SK-N-SH (cell line): ENCODE results near the gene ADK. TPM values are rescaled to one million over a fixed set of nuclear protein-coding genes. Genes with fewer than 3 reads are reported as not detected.

ENCODE experiments used
- CTCF ChIA-PET: fragments of 300-600, 350-600 bp; formaldehyde crosslinking; extraction: SDS; loops from one replicate; lab custom pipeline; 2021; lab: Yijun Ruan, JAX
- POLR2A ChIA-PET: fragments of 350-600 bp; sonication (Branson Sonifier 250); formaldehyde crosslinking; extraction: SDS; loops from one replicate; lab custom pipeline; 2020; ENCODE audit warnings: antibody characterized with exemption, inconsistent platforms; lab: Yijun Ruan, JAX
- DNase-seq: peaks from one replicate; pipeline ENCODE4 v3.0.0; 2012
- H2AFZ ChIP-seq: fragments of 200-600 bp; sonication (generic); 2 replicates; pipeline ENCODE4 v1.8.1; 2016; ENCODE audit warnings: antibody characterized with exemption, mild to moderate bottlenecking, low read depth
- H3F3A ChIP-seq: fragments of 200-600 bp; sonication (generic); replicated peaks from 2 replicates; pipeline ENCODE3; 2016; ENCODE audit warnings: antibody characterized with exemption, mild to moderate bottlenecking; ENCODE audit not compliant: insufficient read depth
- H3K27ac ChIP-seq, 2 experiments: fragments of 200-500 bp in 1 of 2; fragments of 200-600 bp in 1 of 2; sonication (Bioruptor generic) in 1 of 2; sonication (generic), shearing (Covaris generic) in 1 of 2; 2 replicates each; pipeline versions ENCODE4 v1.5.1 to v1.6.1; 2014 to 2016; ENCODE audit warnings: low read depth in 2 of 2, inconsistent platforms in 1 of 2, low read length in 1 of 2, mild to moderate bottlenecking in 1 of 2, mixed read lengths in 1 of 2
- H3K27me3 ChIP-seq: fragments of 200-600 bp; sonication (generic), shearing (Covaris generic); 2 replicates; pipeline ENCODE4 v1.6.1; 2016; ENCODE audit warnings: mixed run types; ENCODE audit not compliant: insufficient read depth
- H3K36me3 ChIP-seq, 2 experiments: fragments of 200-500 bp in 1 of 2; fragments of 200-600 bp in 1 of 2; sonication (Bioruptor generic) in 1 of 2; sonication (generic) in 1 of 2; replicated peaks in 1 of 2; 2 replicates each; pipeline versions ENCODE3 to v1.5.1; 2014 to 2016; ENCODE audit warnings: low read length in 1 of 2, mild to moderate bottlenecking in 1 of 2; ENCODE audit not compliant: insufficient read depth in 2 of 2, control insufficient read depth in 1 of 2
- H3K4me1 ChIP-seq, 2 experiments: fragments of 200-500 bp in 1 of 2; fragments of 200-600 bp in 1 of 2; sonication (Bioruptor generic) in 1 of 2; sonication (generic), shearing (Covaris generic) in 1 of 2; 2 replicates each; pipeline versions ENCODE4 v1.5.1 to v1.6.1; 2014 to 2016; ENCODE audit warnings: low read depth in 1 of 2, low read length in 1 of 2, mixed run types in 1 of 2; ENCODE audit not compliant: insufficient read depth in 2 of 2, control insufficient read depth in 1 of 2
- H3K4me2 ChIP-seq: fragments of 200-600 bp; sonication (generic), shearing (Covaris generic); 2 replicates; pipeline ENCODE4 v1.6.1; 2017; ENCODE audit warnings: mixed run types
- H3K4me3 ChIP-seq, 2 experiments: fragments of 200-500 bp in 1 of 2; fragments of 200-600 bp in 1 of 2; sonication (Bioruptor generic) in 1 of 2; sonication (generic), shearing (Covaris generic) in 1 of 2; 2 replicates each; pipeline versions ENCODE4 v1.5.1 to v1.8.1; 2014 to 2016; ENCODE audit warnings: low read depth in 2 of 2, inconsistent platforms in 1 of 2, low read length in 1 of 2, mild to moderate bottlenecking in 1 of 2, mixed read lengths in 1 of 2, moderate library complexity in 1 of 2
- H3K79me2 ChIP-seq: fragments of 200-600 bp; sonication (generic); 2 replicates; pipeline ENCODE4 v1.8.1; 2017; ENCODE audit warnings: mild to moderate bottlenecking; ENCODE audit not compliant: insufficient read depth
- H3K9ac ChIP-seq: fragments of 200-600 bp; sonication (generic); 2 replicates; pipeline ENCODE4 v1.6.1; 2017; ENCODE audit warnings: mixed run types
- H3K9me2 ChIP-seq: fragments of 200-600 bp; sonication (generic); 2 replicates; pipeline ENCODE4 v1.6.1; 2017; ENCODE audit warnings: mixed run types
- H3K9me3 ChIP-seq: fragments of 200-600 bp; sonication (generic); 2 replicates; pipeline ENCODE4 v1.6.1; 2017; ENCODE audit warnings: mixed run types, mild to moderate bottlenecking, moderate library complexity
- H4K20me1 ChIP-seq: fragments of 200-600 bp; sonication (generic); 2 replicates; pipeline ENCODE4 v1.6.1; 2017; ENCODE audit warnings: mild to moderate bottlenecking, mixed run types; ENCODE audit not compliant: insufficient read depth
- CHD2 ChIP-seq: fragments of 150-350 bp; IDR thresholded peaks from 2 replicates; pipeline ENCODE4 v1.6.1; 2018; ENCODE audit warnings: low read length; ENCODE audit not compliant: partially characterized antibody
- EZH2phosphoT487 ChIP-seq: fragments of 200-600 bp; sonication (generic); IDR thresholded peaks from 2 replicates; pipeline ENCODE4 v1.6.1; 2017; ENCODE audit warnings: low read depth, mixed run types, mild to moderate bottlenecking, antibody characterized with exemption, moderate library complexity, borderline replicate concordance
- FOSL2 ChIP-seq: IDR thresholded peaks from 2 replicates; pipeline ENCODE4 v1.4.0; 2012; ENCODE audit warnings: low read depth, mild to moderate bottlenecking, moderate library complexity, borderline replicate concordance
- FOXJ3 ChIP-seq: sonication (generic); formaldehyde crosslinking; IDR thresholded peaks from 2 replicates; pipeline ENCODE4 v1.5.1; 2020; ENCODE audit warnings: mild to moderate bottlenecking, missing genetic modification reagents
- GATA2 ChIP-seq: sonication (generic); formaldehyde crosslinking; IDR thresholded peaks from 2 replicates; pipeline ENCODE4 v1.5.0; 2020; ENCODE audit warnings: mild to moderate bottlenecking, missing genetic modification reagents
- IRF3 ChIP-seq: fragments of 150-350 bp; IDR thresholded peaks from 2 replicates; pipeline ENCODE4 v1.6.1; 2016; ENCODE audit warnings: mild to moderate bottlenecking, low read depth, low read length
- MXI1 ChIP-seq: IDR thresholded peaks from 2 replicates; pipeline ENCODE4 v1.6.1; 2012; ENCODE audit warnings: mild to moderate bottlenecking, low read depth, low read length, improper control_type of control experiment
- NRF1 ChIP-seq: IDR thresholded peaks from 2 replicates; pipeline ENCODE4 v1.6.1; 2012; ENCODE audit warnings: low read depth, mild to moderate bottlenecking, low read length
- PBX3 ChIP-seq: IDR thresholded peaks from 2 replicates; pipeline ENCODE4; 2012
- POLR2AphosphoS5 ChIP-seq: IDR thresholded peaks from 2 replicates; pipeline ENCODE4 v1.6.1; 2012; ENCODE audit warnings: low read depth, low read length
- RAD21 ChIP-seq: IDR thresholded peaks from 2 replicates; pipeline ENCODE4 v1.6.1; 2012; ENCODE audit warnings: mild to moderate bottlenecking, low read length
- RFX5 ChIP-seq: IDR thresholded peaks from 2 replicates; pipeline ENCODE4 v1.6.1; 2012; ENCODE audit warnings: mild to moderate bottlenecking, improper control_type of control experiment, low read length
- RXRA ChIP-seq: IDR thresholded peaks from 2 replicates; pipeline ENCODE4 v1.4.0; 2012; ENCODE audit warnings: low read depth, mild to moderate bottlenecking, borderline replicate concordance
- TCF12 ChIP-seq: IDR thresholded peaks from 2 replicates; pipeline ENCODE4 v1.4.0; 2012
- WGBS: methylation state at CpG from one replicate; pipeline ENCODE4 v1.1.6; 2017; ENCODE audit warnings: low lambda C conversion rate; 5-methylcytosine and 5-hydroxymethylcytosine counted together
- polyA plus RNA-seq, 3 experiments: library from polyadenylated mRNA; depleted of rRNA; stranded (reverse); fragments of >200 nt; gene quantifications; 2 replicates each; pipeline ENCODE4 v1.2.3, GENCODE V29; 2012
- small RNA-seq, 7 experiments: library from RNA; depleted of rRNA; stranded (forward); fragments of <200 nt; gene quantifications; one replicate each; pipeline ENCODE3, GENCODE V24; 2012

The ADK gene
- polyA plus RNA-seq, 1 of the 3 experiments (the other 2 are of a cell fraction): 25.1 TPM

- H3K4me3 ChIP-seq: no peak overlapping the region
- WGBS: 91% methylated on average over 8 of the region's 8 CpGs
- H3K27ac ChIP-seq: no peak overlapping the region
- POLR2A ChIA-PET: no interaction called here
- TF ChIP-seq POLR2AphosphoS5: no peak
- no peaks in the 10 kb centered on the region for H3K27me3 ChIP-seq
- no peaks in the 10 kb centered on the region for H3K9me3 ChIP-seq
- H4K20me1 ChIP-seq: no peaks in the 10 kb centered on the region
- CTCF ChIA-PET: no interaction called here
- H3K9ac ChIP-seq: no peak overlapping the region
- H3K36me3 ChIP-seq: no peaks in the 10 kb centered on the region
- H3F3A ChIP-seq: no peaks in the 10 kb centered on the region
- no peaks in the 10 kb centered on the region for H3K79me2 ChIP-seq
- no peak for DNase-seq
- no peak overlapping the region for H3K4me2 ChIP-seq
- H2AFZ ChIP-seq: no peak overlapping the region
- H3K4me1 ChIP-seq: no peaks in the 10 kb centered on the region
- no peaks in the 10 kb centered on the region for H3K9me2 ChIP-seq
These were observed 603.4 kb downstream of the ADK start for GRCh38 chr10:74754381-74754821.

- Histone ChIP-seq H3K9me3 (no peaks in the 10 kb centered on the region), H3K4me1 (no peaks in the 10 kb centered on the region), H3K4me3 (no peak overlapping the region), H3F3A (no peaks in the 10 kb centered on the region), H3K9me2 (no peaks in the 10 kb centered on the region), H3K4me2 (no peak overlapping the region), H4K20me1 (no peaks in the 10 kb centered on the region), H3K36me3 (no peaks in the 10 kb centered on the region), H3K79me2 (no peaks in the 10 kb centered on the region)
- CTCF ChIA-PET: no interaction called here
- 94% methylated on average over 10 of the region's 10 CpGs for WGBS
- POLR2A ChIA-PET: no interaction called here
- TF ChIP-seq TCF12 (no peak), PBX3 (no peak), RFX5 (no peak), CHD2 (no peak), GATA2 (CRISPR knock-in tag) (no peak), NRF1 (no peak), EZH2phosphoT487 (no peak), IRF3 (no peak), FOSL2 (no peak), RXRA (no peak), RAD21 (no peak), FOXJ3 (CRISPR knock-in tag) (no peak), MXI1 (no peak)
- TF ChIP-seq, all 33 proteins: peak for 0
- no peak overlapping the region for H2AFZ ChIP-seq
- no peak for DNase-seq
- no peak overlapping the region for H3K9ac ChIP-seq
- H3K27me3 ChIP-seq: no peaks in the 10 kb centered on the region
- H3K27ac ChIP-seq: no peak overlapping the region
These were observed 604.3 kb downstream of the ADK start for GRCh38 chr10:74755273-74755672.

Small RNAs within 50 kb of the gene (small RNA-seq; reads per million reads assigned to genes)
- 0 reads per million in 7 experiments for gene RF00019
- gene TIMM9P1: 0 reads per million in 7 experiments

Other genes starting within 250 kb of the ADK start
- 159 and 200 TPM in 2 replicates for gene PLAU, start 240.1 kb upstream of the ADK start, polyA plus RNA-seq (2012; rRNA removed)
- 147 and 190 TPM in 2 replicates for gene VCL, start 153.1 kb upstream of the ADK start, polyA plus RNA-seq (2012; rRNA removed)
- gene AP3M1, start 393 bp upstream of the ADK start, polyA plus RNA-seq (2012; rRNA removed): 17.7 and 25.8 TPM in 2 replicates